ENCODE data around the gene IL12RB2.

DNA sequence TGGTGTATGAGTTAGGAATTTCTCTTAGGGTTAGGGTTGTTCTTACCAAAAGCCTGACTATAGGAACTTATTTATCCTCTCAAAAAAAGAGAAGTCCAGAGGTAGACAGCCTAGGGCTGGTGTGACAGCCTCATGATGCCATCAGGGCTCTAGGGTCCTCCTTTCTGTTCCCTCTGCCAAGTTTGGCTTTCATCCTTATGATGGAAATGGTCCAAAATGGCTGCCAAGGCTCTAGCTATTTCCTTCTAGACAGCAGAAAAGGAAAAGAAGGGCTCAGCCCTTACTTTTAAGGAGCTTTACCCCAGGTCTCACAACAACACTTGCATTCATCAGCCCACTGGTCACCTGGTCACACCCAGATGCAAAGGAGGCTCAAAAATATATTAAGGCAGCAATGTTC is 44.5 kb downstream of the IL12RB2 start:
- TF ChIP-seq POLR2A (IDR thresholded peaks at IDR 0.05; ENCODE audit: insufficient read depth in 1 of 2, low read depth in 2 of 2, low read length in 2 of 2) = no peak
- no peak for TF ChIP-seq RXRA (CRISPR knock-in tag; IDR thresholded peaks at IDR 0.05)
- no peak for TF ChIP-seq CSRNP1 (CRISPR knock-in tag; IDR thresholded peaks at IDR 0.05)
- no peak for TF ChIP-seq ZNF7 (CRISPR knock-in tag; IDR thresholded peaks at IDR 0.05)
- TF ChIP-seq, protein P1, sequence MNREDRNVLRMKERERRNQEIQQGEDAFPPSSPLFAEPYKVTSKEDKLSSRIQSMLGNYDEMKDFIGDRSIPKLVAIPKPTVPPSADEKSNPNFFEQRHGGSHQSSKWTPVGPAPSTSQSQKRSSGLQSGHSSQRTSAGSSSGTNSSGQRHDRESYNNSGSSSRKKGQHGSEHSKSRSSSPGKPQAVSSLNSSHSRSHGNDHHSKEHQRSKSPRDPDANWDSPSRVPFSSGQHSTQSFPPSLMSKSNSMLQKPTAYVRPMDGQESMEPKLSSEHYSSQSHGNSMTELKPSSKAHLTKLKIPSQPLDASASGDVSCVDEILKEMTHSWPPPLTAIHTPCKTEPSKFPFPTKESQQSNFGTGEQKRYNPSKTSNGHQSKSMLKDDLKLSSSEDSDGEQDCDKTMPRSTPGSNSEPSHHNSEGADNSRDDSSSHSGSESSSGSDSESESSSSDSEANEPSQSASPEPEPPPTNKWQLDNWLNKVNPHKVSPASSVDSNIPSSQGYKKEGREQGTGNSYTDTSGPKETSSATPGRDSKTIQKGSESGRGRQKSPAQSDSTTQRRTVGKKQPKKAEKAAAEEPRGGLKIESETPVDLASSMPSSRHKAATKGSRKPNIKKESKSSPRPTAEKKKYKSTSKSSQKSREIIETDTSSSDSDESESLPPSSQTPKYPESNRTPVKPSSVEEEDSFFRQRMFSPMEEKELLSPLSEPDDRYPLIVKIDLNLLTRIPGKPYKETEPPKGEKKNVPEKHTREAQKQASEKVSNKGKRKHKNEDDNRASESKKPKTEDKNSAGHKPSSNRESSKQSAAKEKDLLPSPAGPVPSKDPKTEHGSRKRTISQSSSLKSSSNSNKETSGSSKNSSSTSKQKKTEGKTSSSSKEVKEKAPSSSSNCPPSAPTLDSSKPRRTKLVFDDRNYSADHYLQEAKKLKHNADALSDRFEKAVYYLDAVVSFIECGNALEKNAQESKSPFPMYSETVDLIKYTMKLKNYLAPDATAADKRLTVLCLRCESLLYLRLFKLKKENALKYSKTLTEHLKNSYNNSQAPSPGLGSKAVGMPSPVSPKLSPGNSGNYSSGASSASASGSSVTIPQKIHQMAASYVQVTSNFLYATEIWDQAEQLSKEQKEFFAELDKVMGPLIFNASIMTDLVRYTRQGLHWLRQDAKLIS (CRISPR knock-in tag; IDR thresholded peaks at IDR 0.05) = no peak
